ENCODE results near the gene XPC.

XPC gene

GRCh38 chr3:14221902-14222301 lies 43.5 kb upstream of the XPC start:
- no peak for TF ChIP-seq CTCF (IDR thresholded peaks at IDR 0.05)

- no peak for TF ChIP-seq CTCF (IDR thresholded peaks at IDR 0.05)
Measured at GRCh38 chr3:14220933-14221332, 42.5 kb upstream of the XPC start.

GRCh38 chr3:14218355-14218754 lies 40.0 kb upstream of the XPC start:
- TF ChIP-seq CTCF (IDR thresholded peaks at IDR 0.05): no peak

GRCh38 chr3:14216257-14217048 lies 38.1 kb upstream of the XPC start:
- TF ChIP-seq CTCF (IDR thresholded peaks at IDR 0.05): no peak

- no peak for TF ChIP-seq CTCF (IDR thresholded peaks at IDR 0.05)
Measured at GRCh38 chr3:14214764-14215163, 36.4 kb upstream of the XPC start.

- TF ChIP-seq CTCF (IDR thresholded peaks at IDR 0.05): no peak
Measured at GRCh38 chr3:14213066-14213774, 34.8 kb upstream of the XPC start.

GRCh38 chr3:14212032-14212431 lies 33.6 kb upstream of the XPC start:
- no peak for TF ChIP-seq CTCF (IDR thresholded peaks at IDR 0.05)

Data from LNCAP (cell line).